ENCODE measurements around the gene NTM. TPM values are rescaled to one million over a fixed set of nuclear protein-coding genes. Genes with fewer than 3 reads are reported as not detected.
"Not testable (repeated sequence)": the region's sequence is repeated elsewhere in the genome, so short reads cannot be mapped to it uniquely, and the experiment has no call there.

Gene NTM
- total RNA-seq, 1 experiment from 2014 or later = 3.1 TPM

GRCh38 chr11:131422029-131422428, 51.6 kb downstream of the NTM start:
- DNase-seq (ENCODE audit: low spot score) = no peak

GRCh38 chr11:131422496-131422895, 52.1 kb downstream of the NTM start:
- DNase-seq (ENCODE audit: low spot score) = no peak

- peak; percentile 26 for DNase-seq (ENCODE audit: low spot score)
Measured at GRCh38 chr11:131423688-131424087, 53.3 kb downstream of the NTM start.

- DNase-seq (ENCODE audit: low spot score) = not testable (repeated sequence)
Measured at GRCh38 chr11:131424257-131424876, 54.0 kb downstream of the NTM start.

GRCh38 chr11:131425285-131425684, 54.9 kb downstream of the NTM start:
- no peak for DNase-seq (ENCODE audit: low spot score)

- DNase-seq (ENCODE audit: low spot score) = no peak
Measured at GRCh38 chr11:131428853-131429252, 58.4 kb downstream of the NTM start.

- DNase-seq (ENCODE audit: low spot score) = peak; percentile 65
Measured at GRCh38 chr11:131430473-131431208, 60.2 kb downstream of the NTM start.

GRCh38 chr11:131441051-131441810, 70.8 kb downstream of the NTM start:
- DNase-seq (ENCODE audit: low spot score) = no peak

- DNase-seq (ENCODE audit: low spot score) = no peak
Measured at GRCh38 chr11:131446590-131447275, 76.3 kb downstream of the NTM start.

GRCh38 chr11:131447277-131447815, 76.9 kb downstream of the NTM start:
- DNase-seq (ENCODE audit: low spot score) = no peak

- DNase-seq (ENCODE audit: low spot score) = no peak
Measured at GRCh38 chr11:131447898-131448297, 77.5 kb downstream of the NTM start.

- DNase-seq (ENCODE audit: low spot score) = no peak
Measured at GRCh38 chr11:131449036-131450019, 78.9 kb downstream of the NTM start.

- DNase-seq (ENCODE audit: low spot score) = no peak
Measured at GRCh38 chr11:131454490-131454889, 84.1 kb downstream of the NTM start.

- DNase-seq (ENCODE audit: low spot score) = no peak
Measured at GRCh38 chr11:131454989-131455388, 84.6 kb downstream of the NTM start.

- DNase-seq (ENCODE audit: low spot score) = no peak
Measured at GRCh38 chr11:131455843-131456704, 85.7 kb downstream of the NTM start.

- no peak for DNase-seq (ENCODE audit: low spot score)
Measured at GRCh38 chr11:131457163-131457562, 86.7 kb downstream of the NTM start.

GRCh38 chr11:131458421-131458820, 88.0 kb downstream of the NTM start:
- DNase-seq (ENCODE audit: low spot score) = no peak

- no peak for DNase-seq (ENCODE audit: low spot score)
Measured at GRCh38 chr11:131460931-131461330, 90.5 kb downstream of the NTM start.

- no peak for DNase-seq (ENCODE audit: low spot score)
Measured at GRCh38 chr11:131462622-131463021, 92.2 kb downstream of the NTM start.

- no peak for DNase-seq (ENCODE audit: low spot score)
Measured at GRCh38 chr11:131463162-131463561, 92.7 kb downstream of the NTM start.
